GM12874 (cell line): ENCODE results near the gene TDRD1.

Experiments used
- CTCF ChIP-seq: IDR thresholded peaks from 2 replicates; pipeline ENCODE4 v1.5.1; 2011; ENCODE audit warnings: low read depth, mild to moderate bottlenecking, control low read depth, low read length, moderate library complexity; ENCODE audit not compliant: insufficient read depth

The TDRD1 gene

GRCh38 chr10:114195079-114195478 lies 15.9 kb downstream of the TDRD1 start:
- no peak for TF ChIP-seq CTCF

DNA sequence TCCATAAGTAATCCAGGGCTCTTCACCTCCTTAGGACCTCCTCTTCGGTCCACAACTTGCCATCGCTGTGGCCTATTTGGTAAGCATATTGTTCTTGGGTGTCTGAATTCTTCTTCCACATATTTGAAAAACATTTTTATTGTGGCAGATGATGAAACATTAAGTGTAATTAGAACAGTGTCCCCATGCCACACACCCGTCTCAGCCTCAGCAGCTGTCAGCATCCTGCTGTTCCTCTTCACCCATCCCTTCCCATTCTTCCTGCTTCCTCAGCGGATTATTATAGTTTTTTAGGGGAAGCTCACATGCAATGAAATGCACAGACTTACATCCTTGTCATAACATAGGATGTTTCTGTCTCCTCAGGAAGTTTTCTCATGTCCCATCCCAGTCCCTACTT lies 20.1 kb downstream of the TDRD1 start:
- no peak for TF ChIP-seq CTCF

GRCh38 chr10:114202812-114203211 lies 23.7 kb downstream of the TDRD1 start:
- no peak for TF ChIP-seq CTCF

DNA sequence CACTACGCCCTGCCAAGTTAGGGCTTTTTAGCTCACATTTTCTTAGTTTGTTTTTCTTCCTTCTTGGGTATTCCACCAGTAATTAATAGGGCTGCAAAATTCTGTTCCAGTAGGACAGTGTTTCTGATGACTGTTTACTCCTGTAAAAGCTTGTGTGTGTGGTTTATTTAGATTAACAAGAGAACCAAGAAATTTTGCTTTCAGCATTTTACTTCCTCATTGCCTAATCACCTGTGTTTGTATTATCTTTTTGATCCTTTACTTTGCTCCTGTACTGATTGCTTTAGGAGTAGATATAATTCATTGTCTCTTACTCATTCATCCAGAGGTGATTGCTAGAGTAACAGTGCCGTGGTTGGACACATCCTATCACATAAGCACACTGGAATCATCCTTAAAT lies 27.7 kb downstream of the TDRD1 start:
- TF ChIP-seq CTCF = no peak

DNA sequence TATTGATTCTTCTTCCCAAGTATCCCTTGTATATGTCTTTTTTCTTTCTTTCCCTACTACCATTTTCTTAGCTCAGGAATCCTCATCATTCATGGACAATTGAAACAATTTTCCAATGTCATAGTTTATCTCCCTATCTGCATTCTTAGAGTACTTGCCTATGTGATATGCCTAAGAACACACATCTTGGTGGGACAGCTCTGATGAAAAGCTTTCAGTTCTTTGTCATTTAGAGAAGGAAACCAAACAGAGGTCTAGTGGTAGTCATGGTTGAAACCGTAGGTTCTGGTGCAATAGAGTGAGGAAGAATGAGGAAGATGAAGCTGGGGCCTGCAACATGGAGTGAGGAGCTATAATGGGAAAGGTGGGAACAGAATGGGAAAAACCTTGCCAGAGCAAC lies 28.2 kb downstream of the TDRD1 start:
- no peak for TF ChIP-seq CTCF

GRCh38 chr10:114208351-114208750 lies 29.2 kb downstream of the TDRD1 start:
- TF ChIP-seq CTCF = no peak

DNA sequence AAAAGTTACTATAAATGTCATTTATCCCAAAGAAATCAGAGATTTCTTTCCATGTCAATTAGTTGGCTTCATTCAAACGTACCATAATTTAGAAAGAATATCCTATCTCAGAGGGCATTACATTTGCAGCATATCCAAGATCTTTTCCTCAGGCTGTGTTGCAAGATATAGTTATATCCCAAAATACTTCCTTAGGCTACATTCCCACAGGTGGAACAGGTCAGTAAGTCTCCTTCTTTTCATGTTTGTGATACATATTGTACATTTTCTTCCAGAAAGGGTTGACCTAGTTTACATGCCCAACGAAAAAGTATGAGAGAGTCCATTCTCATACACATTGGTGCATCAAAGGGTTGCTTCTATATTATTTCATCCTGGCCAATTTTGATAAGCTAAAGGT lies 33.0 kb downstream of the TDRD1 start:
- TF ChIP-seq CTCF = no peak

- no peak for TF ChIP-seq CTCF
Observed at GRCh38 chr10:114215033-114215432, 35.9 kb downstream of the TDRD1 start.
